ENCODE results near the gene YIPF4. TPM values are rescaled to one million over a fixed set of nuclear protein-coding genes. Genes with fewer than 3 reads are reported as not detected.
"Not testable (repeated sequence)": the region's sequence is repeated elsewhere in the genome, so short reads cannot be mapped to it uniquely, and the experiment has no call there.

The YIPF4 gene
- total and polyA plus RNA-seq, 2 of the 8 experiments (the other 6 are each of a cell fraction or from before 2014, with no cell fraction given): 2.9 to 21.4 TPM

- DNase-seq (ENCODE audit: low read depth in 1 of 2, low spot score in 2 of 2) (no peak), FAIRE-seq (no peak)
- Histone ChIP-seq H2BK20ac (ENCODE audit: low read length) (no peak overlapping the region), H3K4me1 (replicated peaks in 1 of 4; ENCODE audit: control insufficient read depth in 3 of 4, insufficient read depth in 4 of 4, low read length in 3 of 4) (peaks cover 0 to 2% (median 0%) of the 10 kb centered on the region in 4 experiments; a peak in 4 of 7 replicates), H3K23me2 (ENCODE audit: low read depth, low read length) (no peaks in the 10 kb centered on the region), H3K27me3 (replicated peaks in 1 of 4; ENCODE audit: control insufficient read depth in 3 of 4, extremely low read depth in 1 of 4, insufficient read depth in 3 of 4, low read length in 3 of 4) (no peaks in the 10 kb centered on the region), H3K4me2 (ENCODE audit: insufficient read depth in 1 of 2, low read depth in 2 of 2, low read length in 2 of 2) (no peak overlapping the region), H4K8ac (ENCODE audit: extremely low read depth, insufficient read depth, low read length) (no peak overlapping the region), H3K79me2 (ENCODE audit: control insufficient read depth in 1 of 2, insufficient read depth in 2 of 2, low read length in 2 of 2) (peaks cover 30 to 100% of the 10 kb centered on the region in 2 experiments), H2BK12ac (ENCODE audit: low read depth, low read length) (no peak overlapping the region), H3K4me3 (ENCODE audit: extremely low read depth in 1 of 4, insufficient read depth in 2 of 4, low read depth in 3 of 4, low read length in 4 of 4) (no peak overlapping the region), H2AFZ (ENCODE audit: low read length) (no peak overlapping the region), H2BK5ac (ENCODE audit: low read depth, low read length) (no peak overlapping the region), H3K9ac (replicated peaks in 1 of 4; ENCODE audit: extremely low read depth in 1 of 4, low read depth in 3 of 4, low read length in 3 of 4) (no peak overlapping the region), H3K56ac (replicated peaks; ENCODE audit: insufficient read length, low read depth, low read length) (no peak overlapping the region), H3K79me1 (ENCODE audit: low read depth, low read length) (no peaks in the 10 kb centered on the region; the same call in 1 of the 2 replicates), H3K4ac (replicated peaks; ENCODE audit: insufficient read length, low read depth, low read length) (no peak overlapping the region), H3K9me3 (ENCODE audit: insufficient read depth in 2 of 2, low read depth in 1 of 2, low read length in 1 of 2) (no peaks in the 10 kb centered on the region), H3K23ac (ENCODE audit: insufficient read length) (no peak overlapping the region), H2BK120ac (replicated peaks; ENCODE audit: low read depth, low read length) (no peak overlapping the region), H3K36me3 (ENCODE audit: control insufficient read depth in 2 of 4, insufficient read depth in 4 of 4, low read length in 3 of 4) (peaks cover 0 to 12% (median 2%) of the 10 kb centered on the region in 4 experiments; a peak in 2 of 8 replicates), H4K20me1 (replicated peaks in 1 of 2; ENCODE audit: control insufficient read depth in 1 of 2, insufficient read depth in 2 of 2, low read length in 2 of 2) (peaks cover 0 to 5% of the 10 kb centered on the region in 2 experiments), H2BK15ac (ENCODE audit: low read length) (no peak overlapping the region), H3K27ac (ENCODE audit: low read depth, low read length) (no peak overlapping the region), H4K5ac (ENCODE audit: insufficient read length, low read depth, low read length) (no peak overlapping the region), H3K14ac (ENCODE audit: insufficient read length) (no peak overlapping the region), H2AK5ac (ENCODE audit: low read depth, low read length) (no peak overlapping the region), H4K91ac (replicated peaks; ENCODE audit: insufficient read length, low read length) (no peak overlapping the region), H3K18ac (ENCODE audit: extremely low read depth, low read length) (no peak overlapping the region)
- ChIA-PET CTCF (ENCODE audit: partially characterized antibody) (no interaction called here), POLR2A (ENCODE audit: partially characterized antibody) (no interaction called here)
- WGBS, 2 experiments (ENCODE audit: extremely low coverage in 1 of 2, insufficient coverage in 1 of 2, insufficient read length in 1 of 2, insufficient replicate concordance in 2 of 2, low coverage in 1 of 2, low lambda C conversion rate in 2 of 2, missing lambda C conversion rate in 1 of 2): 87% methylated on average over 2 of the region's 2 CpGs; no CpG with 5 or more reads in 1 of the 2 experiments
- TF ChIP-seq ZNF274 (IDR thresholded peaks at IDR 0.05; ENCODE audit: borderline replicate concordance, extremely low read depth, low read length): no peak
Measured at GRCh38 chr2:32363597-32363996, 85.9 kb downstream of the YIPF4 start.

- H3K14ac ChIP-seq (ENCODE audit: insufficient read length); H2BK12ac ChIP-seq (ENCODE audit: low read depth, low read length); H3K4me2 ChIP-seq (ENCODE audit: insufficient read depth in 1 of 2, low read depth in 2 of 2, low read length in 2 of 2); H2BK20ac ChIP-seq (ENCODE audit: low read length); H3K23me2 ChIP-seq (ENCODE audit: low read depth, low read length); CTCF ChIA-PET (ENCODE audit: partially characterized antibody); H3K9ac ChIP-seq (replicated peaks in 1 of 4; ENCODE audit: extremely low read depth in 1 of 4, low read depth in 3 of 4, low read length in 3 of 4); H4K5ac ChIP-seq (ENCODE audit: insufficient read length, low read depth, low read length); H3K9me3 ChIP-seq (ENCODE audit: insufficient read depth in 2 of 2, low read depth in 1 of 2, low read length in 1 of 2); H2BK120ac ChIP-seq (replicated peaks; ENCODE audit: low read depth, low read length); H4K8ac ChIP-seq (ENCODE audit: extremely low read depth, insufficient read depth, low read length); H3K4me1 ChIP-seq (replicated peaks in 1 of 4; ENCODE audit: control insufficient read depth in 3 of 4, insufficient read depth in 4 of 4, low read length in 3 of 4); H3K18ac ChIP-seq (ENCODE audit: extremely low read depth, low read length); H2AK5ac ChIP-seq (ENCODE audit: low read depth, low read length); H2AFZ ChIP-seq (ENCODE audit: low read length); DNase-seq (ENCODE audit: low read depth in 1 of 2, low spot score in 2 of 2); H4K20me1 ChIP-seq (replicated peaks in 1 of 2; ENCODE audit: control insufficient read depth in 1 of 2, insufficient read depth in 2 of 2, low read length in 2 of 2); H4K91ac ChIP-seq (replicated peaks; ENCODE audit: insufficient read length, low read length); H3K56ac ChIP-seq (replicated peaks; ENCODE audit: insufficient read length, low read depth, low read length); H2BK15ac ChIP-seq (ENCODE audit: low read length); FAIRE-seq; H3K4me3 ChIP-seq (ENCODE audit: extremely low read depth in 1 of 4, insufficient read depth in 2 of 4, low read depth in 3 of 4, low read length in 4 of 4); H3K27me3 ChIP-seq (replicated peaks in 1 of 4; ENCODE audit: control insufficient read depth in 3 of 4, extremely low read depth in 1 of 4, insufficient read depth in 3 of 4, low read length in 3 of 4); H3K23ac ChIP-seq (ENCODE audit: insufficient read length); H3K4ac ChIP-seq (replicated peaks; ENCODE audit: insufficient read length, low read depth, low read length); H3K79me1 ChIP-seq (ENCODE audit: low read depth, low read length); H3K27ac ChIP-seq (ENCODE audit: low read depth, low read length); H2BK5ac ChIP-seq (ENCODE audit: low read depth, low read length): not testable (repeated sequence)
- POLR2A ChIA-PET (ENCODE audit: partially characterized antibody): interaction anchor here (0.6 to 0.8 kb wide), 2 partner anchors 8 to 36 kb away, joined by 3 to 4 read pairs; no protein-coding TSS in a partner anchor
- peaks cover 30 to 100% of the 10 kb centered on the region in 2 experiments for H3K79me2 ChIP-seq (ENCODE audit: control insufficient read depth in 1 of 2, insufficient read depth in 2 of 2, low read length in 2 of 2)
- 96% methylated on average over 9 of the region's 9 CpGs; no CpG with 5 or more reads in 1 of the 2 experiments for WGBS, 2 experiments (ENCODE audit: extremely low coverage in 1 of 2, insufficient coverage in 1 of 2, insufficient read length in 1 of 2, insufficient replicate concordance in 2 of 2, low coverage in 1 of 2, low lambda C conversion rate in 2 of 2, missing lambda C conversion rate in 1 of 2)
- H3K36me3 ChIP-seq (ENCODE audit: control insufficient read depth in 2 of 4, insufficient read depth in 4 of 4, low read length in 3 of 4): peaks cover 0 to 12% (median 2%) of the 10 kb centered on the region in 4 experiments; a peak in 2 of 8 replicates
Measured at GRCh38 chr2:32364290-32364689, 86.6 kb downstream of the YIPF4 start.

All from H1 (cell line).